ENCODE results near the gene PTPRN2.

PTPRN2 gene

GRCh38 chr7:157863176-157863575 lies 724.4 kb downstream of the PTPRN2 start:
- Histone ChIP-seq H3K36me3 (ENCODE audit: control insufficient read depth, insufficient read depth, low read length) (no peaks in the 10 kb centered on the region), H3K9me3 (ENCODE audit: control insufficient read depth, insufficient read depth, low read depth, low read length) (peaks cover 15% of the 10 kb centered on the region; the same call in 1 of the 2 replicates), H3K27me3 (ENCODE audit: control insufficient read depth, insufficient read depth, low read length) (peaks cover 5% of the 10 kb centered on the region; the same call in 1 of the 2 replicates), H3K27ac (ENCODE audit: low read depth, low read length) (no peak overlapping the region), H3K4me3 (ENCODE audit: low read depth, low read length) (no peak overlapping the region), H3K4me1 (ENCODE audit: control insufficient read depth, insufficient read depth, low read length) (no peaks in the 10 kb centered on the region), H3K9ac (ENCODE audit: low read length) (no peak overlapping the region)

GRCh38 chr7:157862731-157863130 lies 724.9 kb downstream of the PTPRN2 start:
- H3K4me3 ChIP-seq (ENCODE audit: low read depth, low read length), result no peak overlapping the region
- H3K27ac ChIP-seq (ENCODE audit: low read depth, low read length), result no peak overlapping the region
- H3K9me3 ChIP-seq (ENCODE audit: control insufficient read depth, insufficient read depth, low read depth, low read length), result peaks cover 11% of the 10 kb centered on the region; the same call in 1 of the 2 replicates
- no peak overlapping the region for H3K9ac ChIP-seq (ENCODE audit: low read length)
- no peaks in the 10 kb centered on the region for H3K36me3 ChIP-seq (ENCODE audit: control insufficient read depth, insufficient read depth, low read length)
- H3K4me1 ChIP-seq (ENCODE audit: control insufficient read depth, insufficient read depth, low read length), result no peaks in the 10 kb centered on the region
- peaks cover 5% of the 10 kb centered on the region; the same call in 1 of the 2 replicates for H3K27me3 ChIP-seq (ENCODE audit: control insufficient read depth, insufficient read depth, low read length)

- Histone ChIP-seq H3K9ac (ENCODE audit: low read length) (no peak overlapping the region), H3K4me1 (ENCODE audit: control insufficient read depth, insufficient read depth, low read length) (no peaks in the 10 kb centered on the region), H3K27me3 (ENCODE audit: control insufficient read depth, insufficient read depth, low read length) (peaks cover 5% of the 10 kb centered on the region; the same call in 1 of the 2 replicates), H3K9me3 (ENCODE audit: control insufficient read depth, insufficient read depth, low read depth, low read length) (peaks cover 5% of the 10 kb centered on the region; the same call in 1 of the 2 replicates), H3K27ac (ENCODE audit: low read depth, low read length) (no peak overlapping the region), H3K36me3 (ENCODE audit: control insufficient read depth, insufficient read depth, low read length) (no peaks in the 10 kb centered on the region), H3K4me3 (ENCODE audit: low read depth, low read length) (no peak overlapping the region)
These were observed 726.1 kb downstream of the PTPRN2 start for GRCh38 chr7:157861551-157861950.

GRCh38 chr7:157861031-157861491 lies 726.6 kb downstream of the PTPRN2 start:
- no peaks in the 10 kb centered on the region; the same call in 1 of the 2 replicates for H3K9me3 ChIP-seq (ENCODE audit: control insufficient read depth, insufficient read depth, low read depth, low read length)
- H3K27me3 ChIP-seq (ENCODE audit: control insufficient read depth, insufficient read depth, low read length), result peaks cover 5% of the 10 kb centered on the region; the same call in 1 of the 2 replicates
- no peaks in the 10 kb centered on the region for H3K4me1 ChIP-seq (ENCODE audit: control insufficient read depth, insufficient read depth, low read length)
- H3K4me3 ChIP-seq (ENCODE audit: low read depth, low read length), result no peak overlapping the region
- no peaks in the 10 kb centered on the region for H3K36me3 ChIP-seq (ENCODE audit: control insufficient read depth, insufficient read depth, low read length)
- no peak overlapping the region for H3K27ac ChIP-seq (ENCODE audit: low read depth, low read length)
- no peak overlapping the region for H3K9ac ChIP-seq (ENCODE audit: low read length)

GRCh38 chr7:157860406-157860805 lies 727.2 kb downstream of the PTPRN2 start:
- Histone ChIP-seq H3K27me3 (ENCODE audit: control insufficient read depth, insufficient read depth, low read length) (peaks cover 5% of the 10 kb centered on the region; the same call in 1 of the 2 replicates), H3K36me3 (ENCODE audit: control insufficient read depth, insufficient read depth, low read length) (no peaks in the 10 kb centered on the region), H3K27ac (ENCODE audit: low read depth, low read length) (no peak overlapping the region), H3K4me1 (ENCODE audit: control insufficient read depth, insufficient read depth, low read length) (no peaks in the 10 kb centered on the region), H3K9ac (ENCODE audit: low read length) (no peak overlapping the region), H3K9me3 (ENCODE audit: control insufficient read depth, insufficient read depth, low read depth, low read length) (no peaks in the 10 kb centered on the region; the same call in 1 of the 2 replicates), H3K4me3 (ENCODE audit: low read depth, low read length) (no peak overlapping the region)

GRCh38 chr7:157859915-157860314 lies 727.7 kb downstream of the PTPRN2 start:
- Histone ChIP-seq H3K27ac (ENCODE audit: low read depth, low read length) (no peak overlapping the region), H3K4me3 (ENCODE audit: low read depth, low read length) (no peak overlapping the region), H3K36me3 (ENCODE audit: control insufficient read depth, insufficient read depth, low read length) (no peaks in the 10 kb centered on the region), H3K9ac (ENCODE audit: low read length) (no peak overlapping the region), H3K27me3 (ENCODE audit: control insufficient read depth, insufficient read depth, low read length) (peaks cover 5% of the 10 kb centered on the region; the same call in 1 of the 2 replicates), H3K4me1 (ENCODE audit: control insufficient read depth, insufficient read depth, low read length) (no peaks in the 10 kb centered on the region), H3K9me3 (ENCODE audit: control insufficient read depth, insufficient read depth, low read depth, low read length) (no peaks in the 10 kb centered on the region; the same call in 1 of the 2 replicates)

GRCh38 chr7:157857578-157858075 lies 730.0 kb downstream of the PTPRN2 start:
- no peaks in the 10 kb centered on the region for H3K4me1 ChIP-seq (ENCODE audit: control insufficient read depth, insufficient read depth, low read length)
- peaks cover 5% of the 10 kb centered on the region for H3K9me3 ChIP-seq (ENCODE audit: control insufficient read depth, insufficient read depth, low read depth, low read length)
- no peaks in the 10 kb centered on the region for H3K36me3 ChIP-seq (ENCODE audit: control insufficient read depth, insufficient read depth, low read length)
- H3K27me3 ChIP-seq (ENCODE audit: control insufficient read depth, insufficient read depth, low read length), result no peaks in the 10 kb centered on the region
- no peak overlapping the region for H3K9ac ChIP-seq (ENCODE audit: low read length)
- H3K4me3 ChIP-seq (ENCODE audit: low read depth, low read length), result no peak overlapping the region
- H3K27ac ChIP-seq (ENCODE audit: low read depth, low read length), result no peak overlapping the region

- no peaks in the 10 kb centered on the region for H3K27me3 ChIP-seq (ENCODE audit: control insufficient read depth, insufficient read depth, low read length)
These were observed 730.6 kb downstream of the PTPRN2 start for GRCh38 chr7:157856873-157857577.

GRCh38 chr7:157855452-157856213 lies 732.0 kb downstream of the PTPRN2 start:
- H3K9me3 ChIP-seq (ENCODE audit: control insufficient read depth, insufficient read depth, low read depth, low read length), result peaks cover 5% of the 10 kb centered on the region
- no peaks in the 10 kb centered on the region for H3K27me3 ChIP-seq (ENCODE audit: control insufficient read depth, insufficient read depth, low read length)
- no peak overlapping the region for H3K4me3 ChIP-seq (ENCODE audit: low read depth, low read length)
- H3K27ac ChIP-seq (ENCODE audit: low read depth, low read length), result no peak overlapping the region
- no peak overlapping the region for H3K9ac ChIP-seq (ENCODE audit: low read length)
- H3K4me1 ChIP-seq (ENCODE audit: control insufficient read depth, insufficient read depth, low read length), result peaks cover 5% of the 10 kb centered on the region; the same call in 1 of the 2 replicates
- no peaks in the 10 kb centered on the region for H3K36me3 ChIP-seq (ENCODE audit: control insufficient read depth, insufficient read depth, low read length)

More at GRCh38 chr7:157856873-157857577, 730.6 kb downstream of the PTPRN2 start:
- Histone ChIP-seq H3K4me1 (ENCODE audit: control insufficient read depth, insufficient read depth, low read length) (no peaks in the 10 kb centered on the region), H3K27ac (ENCODE audit: low read depth, low read length) (no peak overlapping the region), H3K4me3 (ENCODE audit: low read depth, low read length) (no peak overlapping the region), H3K9ac (ENCODE audit: low read length) (no peak overlapping the region), H3K36me3 (ENCODE audit: control insufficient read depth, insufficient read depth, low read length) (no peaks in the 10 kb centered on the region), H3K9me3 (ENCODE audit: control insufficient read depth, insufficient read depth, low read depth, low read length) (peaks cover 5% of the 10 kb centered on the region)

GRCh38 chr7:157855016-157855415 lies 732.6 kb downstream of the PTPRN2 start:
- H3K36me3 ChIP-seq (ENCODE audit: control insufficient read depth, insufficient read depth, low read length), result no peaks in the 10 kb centered on the region
- H3K9ac ChIP-seq (ENCODE audit: low read length), result no peak overlapping the region
- peaks cover 5% of the 10 kb centered on the region for H3K9me3 ChIP-seq (ENCODE audit: control insufficient read depth, insufficient read depth, low read depth, low read length)
- peaks cover 5% of the 10 kb centered on the region; the same call in 1 of the 2 replicates for H3K4me1 ChIP-seq (ENCODE audit: control insufficient read depth, insufficient read depth, low read length)
- H3K27ac ChIP-seq (ENCODE audit: low read depth, low read length), result no peak overlapping the region
- no peak overlapping the region for H3K4me3 ChIP-seq (ENCODE audit: low read depth, low read length)
- no peaks in the 10 kb centered on the region for H3K27me3 ChIP-seq (ENCODE audit: control insufficient read depth, insufficient read depth, low read length)
